ENCODE results near the gene CCDC88B. TPM values are rescaled to one million over a fixed set of nuclear protein-coding genes. Genes with fewer than 3 reads are reported as not detected.
A peak's percentile ranks its signal among the peaks of the same experiment; 100 is the strongest.

The CCDC88B gene
- polyA plus RNA-seq, 3 donors from 2014 or later = 10.3 to 86.7 (median 16.4) TPM

DNA sequence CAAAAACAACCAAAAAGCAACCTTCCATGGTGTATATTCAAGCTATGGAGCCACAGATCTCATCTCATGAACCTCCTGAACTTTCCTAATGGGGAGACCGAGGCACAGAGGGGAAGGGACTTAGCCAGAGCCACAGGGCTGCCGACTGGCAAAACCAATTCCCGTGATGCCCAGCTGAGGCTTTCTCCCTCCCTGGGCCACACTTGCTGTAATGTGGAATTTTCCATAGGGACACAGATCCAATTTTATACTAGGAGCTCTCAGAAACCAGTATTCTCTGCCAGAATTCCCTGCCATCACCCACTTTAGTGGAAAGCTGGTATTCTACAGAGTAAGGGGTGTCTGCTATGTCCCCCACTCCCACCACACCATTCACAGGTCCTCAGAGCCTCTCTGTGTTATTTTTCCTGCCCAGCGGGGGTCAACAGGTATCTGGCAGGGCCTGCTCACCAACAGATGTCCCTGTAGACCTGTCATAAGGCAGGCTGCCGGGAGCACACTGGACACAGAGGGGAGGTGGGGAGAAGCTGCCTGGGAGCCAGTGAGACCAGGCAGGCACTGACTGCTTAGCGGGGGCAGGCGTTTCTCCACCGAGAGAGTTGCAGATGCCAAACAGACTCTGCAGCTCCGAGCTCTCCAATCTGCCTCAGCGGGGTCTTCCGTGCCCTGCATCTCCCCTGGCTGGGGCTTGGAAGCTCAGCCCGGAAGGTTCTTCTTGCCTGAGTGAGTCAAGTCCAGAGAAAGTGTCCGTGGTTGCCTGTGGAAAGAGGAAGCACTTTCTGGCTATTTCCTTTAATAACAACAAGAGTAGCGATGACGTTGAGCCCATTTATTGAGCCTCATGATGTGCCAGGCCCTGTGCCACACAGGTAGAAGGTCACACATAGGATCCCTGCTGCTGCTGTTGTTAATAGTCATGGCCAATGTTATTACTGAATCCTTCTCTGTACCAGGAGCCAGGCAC, 45.3 kb downstream of the CCDC88B start:
- DNase-seq = no peak
- no peak overlapping the region for H3K4me3 Mint-ChIP-seq
- H3K9me3 Mint-ChIP-seq = peaks cover 0 to 2% (median 0%) of the 10 kb centered on the region in 6 donors
- peak overlapping the region in 2 of 6 donors; percentile 19 to 56 for H3K27ac Mint-ChIP-seq
- H3K36me3 Mint-ChIP-seq = peaks cover 0 to 7% (median 0%) of the 10 kb centered on the region in 3 donors
- peaks cover 0 to 9% (median 1%) of the 10 kb centered on the region in 3 donors for H3K27me3 Mint-ChIP-seq (ENCODE audit: low read depth in 3 of 3)
- H3K4me1 Mint-ChIP-seq = peaks cover 23 to 24% of the 10 kb centered on the region in 2 donors

DNA sequence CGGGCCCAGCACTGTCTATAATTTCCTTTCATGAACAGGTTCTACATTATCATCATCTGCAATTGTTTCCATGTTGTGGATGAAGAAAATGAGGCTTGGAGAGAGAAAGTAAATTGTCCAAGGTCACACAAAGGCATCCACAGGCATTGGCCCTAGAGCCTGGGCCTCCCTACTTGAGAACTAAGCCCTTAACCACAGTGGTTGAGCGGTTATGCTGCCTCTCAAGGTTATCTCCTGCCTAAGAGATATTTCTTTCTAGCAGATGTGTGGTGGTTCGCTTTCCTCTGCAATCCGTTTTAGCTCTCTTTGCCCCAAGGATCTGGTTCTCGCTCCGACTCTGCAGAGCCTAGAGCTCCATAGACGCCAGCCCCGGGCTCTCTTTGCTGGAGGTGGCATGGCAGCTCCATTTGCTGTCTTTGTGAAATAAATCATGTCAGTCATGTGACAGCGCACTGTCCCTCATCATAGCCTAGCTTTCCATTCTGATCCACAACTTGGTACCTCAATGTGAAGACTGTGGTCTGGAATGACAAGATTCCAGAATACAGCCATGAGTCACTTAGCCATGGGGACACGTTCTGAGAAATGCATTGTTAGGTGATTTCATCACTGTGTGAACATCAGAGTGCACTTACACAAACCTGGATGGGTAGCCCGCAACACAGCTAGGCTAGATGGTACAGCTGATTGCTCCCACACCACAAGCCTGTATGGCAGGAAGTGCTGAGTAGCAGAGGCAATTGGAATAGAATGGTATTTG, 46.1 kb downstream of the CCDC88B start:
- Mint-ChIP-seq H3K4me3 (no peak overlapping the region), H3K27me3 (ENCODE audit: low read depth in 3 of 3) (peaks cover 2 to 9% (median 4%) of the 10 kb centered on the region in 3 donors), H3K27ac (peak overlapping the region in 3 of 6 donors; percentile 3 to 51 (median 19)), H3K4me1 (peaks cover 31 to 33% of the 10 kb centered on the region in 2 donors), H3K9me3 (peaks cover 0 to 2% (median 0%) of the 10 kb centered on the region in 6 donors), H3K36me3 (peaks cover 0 to 7% (median 0%) of the 10 kb centered on the region in 3 donors)
- no peak for DNase-seq

DNA sequence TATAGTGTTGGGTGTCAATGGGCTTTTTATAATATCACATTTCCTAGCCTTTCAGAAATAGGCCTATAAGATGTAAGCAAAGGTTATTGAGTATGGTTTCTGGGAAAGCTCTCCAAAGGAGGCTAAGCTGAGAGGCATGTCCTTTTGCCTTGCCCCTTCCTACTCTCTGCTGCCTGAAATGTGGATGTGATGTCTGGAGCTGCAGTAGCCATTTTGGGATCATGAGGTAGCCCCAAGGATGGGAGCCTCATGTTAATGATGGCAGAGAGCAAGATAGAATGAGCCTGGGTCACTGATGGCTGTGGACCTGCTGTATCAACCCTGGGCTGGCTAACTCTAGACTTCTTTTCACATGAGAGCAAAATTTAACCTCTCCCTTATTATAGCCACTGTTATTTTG, 47.9 kb downstream of the CCDC88B start:
- Mint-ChIP-seq H3K27me3 (ENCODE audit: low read depth in 3 of 3) (peaks cover 2 to 7% (median 6%) of the 10 kb centered on the region in 3 donors), H3K36me3 (peaks cover 0 to 7% (median 0%) of the 10 kb centered on the region in 3 donors), H3K4me3 (no peak overlapping the region), H3K27ac (no peak overlapping the region), H3K4me1 (peaks cover 41 to 42% of the 10 kb centered on the region in 2 donors), H3K9me3 (peaks cover 0 to 2% (median 0%) of the 10 kb centered on the region in 6 donors)
- DNase-seq = no peak

DNA sequence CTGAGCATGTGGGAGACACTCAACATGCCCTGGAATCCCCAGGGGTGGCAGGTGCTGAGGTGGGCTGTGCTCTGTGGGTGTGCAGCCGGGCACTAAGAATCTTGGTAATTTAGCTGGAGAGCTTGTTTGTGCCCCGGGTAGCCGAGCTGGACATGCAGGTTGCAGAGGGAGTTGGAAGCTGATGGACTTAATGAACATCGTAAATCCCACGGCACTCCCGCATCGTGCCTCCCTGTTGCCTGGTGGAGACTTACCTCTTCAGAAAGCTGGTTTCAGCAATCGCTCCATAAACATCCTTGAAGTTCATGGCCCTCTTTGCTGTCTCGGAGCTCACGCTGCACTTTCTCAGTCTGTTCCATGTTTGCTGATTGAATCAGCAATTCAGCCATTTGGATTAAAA, 48.9 kb downstream of the CCDC88B start:
- H3K27ac Mint-ChIP-seq = no peak overlapping the region
- H3K4me3 Mint-ChIP-seq = no peak overlapping the region

DNA sequence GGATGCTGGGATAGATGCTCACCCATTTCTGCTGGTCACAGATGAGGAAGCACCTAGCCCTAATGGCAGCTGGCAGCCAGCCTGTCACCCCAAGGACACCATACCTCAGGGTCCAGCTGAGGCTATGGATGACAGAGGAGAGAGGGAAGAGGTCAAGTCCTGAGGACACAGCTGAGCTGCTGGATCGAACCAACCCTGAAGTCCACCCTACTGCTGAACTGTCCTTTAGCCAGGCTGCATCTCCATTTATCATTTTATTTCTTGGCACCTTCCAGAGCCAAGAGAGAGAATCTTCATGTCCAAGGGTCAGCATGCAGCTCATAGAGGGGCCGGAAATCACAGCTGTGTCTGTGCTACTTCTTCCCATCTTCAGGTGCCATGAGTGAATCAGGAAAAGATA, 49.8 kb downstream of the CCDC88B start:
- DNase-seq = no peak
- H3K27me3 Mint-ChIP-seq (ENCODE audit: low read depth in 3 of 3) = peaks cover 2 to 6% (median 3%) of the 10 kb centered on the region in 3 donors
- H3K27ac Mint-ChIP-seq = peak overlapping the region in 1 of 6 donors; percentile 55
- peak overlapping the region in 1 of 5 donors; percentile 25 for H3K4me3 Mint-ChIP-seq
- H3K9me3 Mint-ChIP-seq = peaks cover 0 to 2% (median 0%) of the 10 kb centered on the region in 6 donors
- H3K4me1 Mint-ChIP-seq = peaks cover 41 to 42% of the 10 kb centered on the region in 2 donors
- H3K36me3 Mint-ChIP-seq = peaks cover 0 to 7% (median 0%) of the 10 kb centered on the region in 3 donors

More for the DNA sequence above, 48.9 kb downstream of the CCDC88B start:
- peaks cover 2 to 6% (median 3%) of the 10 kb centered on the region in 3 donors for H3K27me3 Mint-ChIP-seq (ENCODE audit: low read depth in 3 of 3)
- peaks cover 0 to 2% (median 0%) of the 10 kb centered on the region in 6 donors for H3K9me3 Mint-ChIP-seq
- H3K4me1 Mint-ChIP-seq = peaks cover 41 to 42% of the 10 kb centered on the region in 2 donors
- peaks cover 0 to 7% (median 0%) of the 10 kb centered on the region in 3 donors for H3K36me3 Mint-ChIP-seq
- no peak for DNase-seq

DNA sequence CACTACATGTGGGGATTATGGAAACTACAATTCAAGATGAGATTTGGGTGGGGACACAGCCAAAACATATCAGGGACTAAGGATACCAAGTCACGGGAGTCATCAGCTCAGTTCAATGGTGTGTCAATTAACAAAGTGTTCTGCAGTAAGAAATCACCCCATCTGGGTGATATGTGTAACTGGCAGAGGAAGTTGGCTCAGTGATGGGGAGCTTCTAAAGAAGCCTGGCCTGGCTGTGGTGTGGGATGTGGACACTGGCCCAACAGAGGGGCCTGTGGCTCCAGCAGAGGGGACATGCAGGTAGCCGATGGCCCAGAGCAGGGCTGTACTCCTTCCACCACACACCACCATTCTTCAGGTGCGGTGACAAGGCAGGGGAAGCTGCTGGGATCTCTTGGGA, 50.6 kb downstream of the CCDC88B start:
- Mint-ChIP-seq H3K4me3 (peak overlapping the region; percentile 40 to 75 (median 74)), H3K9me3 (peaks cover 0 to 2% (median 0%) of the 10 kb centered on the region in 6 donors), H3K4me1 (peaks cover 40 to 41% of the 10 kb centered on the region in 2 donors), H3K27ac (peak overlapping the region in 2 of 6 donors; percentile 43 to 76), H3K36me3 (peaks cover 0 to 7% (median 0%) of the 10 kb centered on the region in 3 donors), H3K27me3 (ENCODE audit: low read depth in 3 of 3) (peaks cover 3 to 9% (median 3%) of the 10 kb centered on the region in 3 donors)
- DNase-seq = no peak

DNA sequence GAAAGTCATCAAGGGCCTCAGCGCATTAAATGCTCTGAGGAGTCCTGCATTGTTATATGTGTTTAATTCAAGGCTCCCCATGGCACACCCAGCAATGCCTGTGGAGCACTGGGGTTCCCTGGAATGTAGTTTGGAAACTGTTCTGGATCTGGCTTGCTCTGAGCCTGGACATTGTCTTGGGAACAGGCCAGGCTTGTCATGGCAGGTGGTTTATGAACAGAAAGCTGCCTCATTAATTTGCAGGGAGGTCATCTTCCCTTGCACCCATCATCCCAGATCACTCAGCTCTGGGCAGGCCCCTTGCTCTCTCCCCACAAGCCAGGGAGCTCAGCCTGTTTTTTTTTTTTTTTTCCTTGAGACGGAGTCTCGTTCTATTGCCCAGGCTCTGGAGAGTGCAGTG, 51.8 kb downstream of the CCDC88B start:
- Mint-ChIP-seq H3K27me3 (ENCODE audit: low read depth in 3 of 3) (peaks cover 3 to 11% (median 4%) of the 10 kb centered on the region in 3 donors), H3K27ac (peak overlapping the region in 1 of 6 donors; percentile 16), H3K4me3 (peak overlapping the region in 4 of 5 donors; percentile 21 to 75 (median 56)), H3K36me3 (peaks cover 0 to 7% (median 0%) of the 10 kb centered on the region in 3 donors), H3K9me3 (peaks cover 0 to 2% (median 0%) of the 10 kb centered on the region in 6 donors), H3K4me1 (peaks cover 27 to 32% of the 10 kb centered on the region in 2 donors)
- no peak for DNase-seq

DNA sequence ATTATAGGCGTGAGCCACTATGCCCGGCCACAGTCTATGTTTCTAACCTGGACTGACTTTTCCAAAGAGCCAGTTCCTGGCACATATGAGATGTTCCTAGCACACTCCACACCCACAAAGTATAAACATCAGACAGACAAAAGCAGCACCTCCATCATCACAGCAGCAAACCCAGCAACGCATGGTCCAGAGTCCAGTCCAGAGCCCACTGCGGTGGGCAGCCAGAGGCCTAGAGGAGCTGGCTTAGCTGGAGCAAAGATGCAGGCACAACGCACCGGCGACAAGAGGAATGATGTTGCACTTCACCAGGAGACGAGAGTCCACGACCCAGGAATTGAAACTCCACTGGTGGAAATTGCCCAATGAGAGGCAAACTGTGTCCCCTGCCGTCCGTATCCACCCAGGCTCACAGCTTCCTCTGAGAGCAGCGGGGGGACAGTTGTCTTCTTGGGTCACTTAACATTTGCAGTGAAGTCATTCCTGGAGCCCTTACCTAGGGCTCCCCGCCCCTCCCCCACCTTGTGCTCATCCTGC, 55.6 kb downstream of the CCDC88B start:
- Mint-ChIP-seq H3K9me3 (no peaks in the 10 kb centered on the region), H3K4me1 (peaks cover 14 to 16% of the 10 kb centered on the region in 2 donors), H3K27me3 (ENCODE audit: low read depth in 3 of 3) (peaks cover 3 to 10% (median 4%) of the 10 kb centered on the region in 3 donors), H3K36me3 (no peaks in the 10 kb centered on the region), H3K27ac (no peak overlapping the region), H3K4me3 (no peak overlapping the region)
- DNase-seq = no peak

DNA sequence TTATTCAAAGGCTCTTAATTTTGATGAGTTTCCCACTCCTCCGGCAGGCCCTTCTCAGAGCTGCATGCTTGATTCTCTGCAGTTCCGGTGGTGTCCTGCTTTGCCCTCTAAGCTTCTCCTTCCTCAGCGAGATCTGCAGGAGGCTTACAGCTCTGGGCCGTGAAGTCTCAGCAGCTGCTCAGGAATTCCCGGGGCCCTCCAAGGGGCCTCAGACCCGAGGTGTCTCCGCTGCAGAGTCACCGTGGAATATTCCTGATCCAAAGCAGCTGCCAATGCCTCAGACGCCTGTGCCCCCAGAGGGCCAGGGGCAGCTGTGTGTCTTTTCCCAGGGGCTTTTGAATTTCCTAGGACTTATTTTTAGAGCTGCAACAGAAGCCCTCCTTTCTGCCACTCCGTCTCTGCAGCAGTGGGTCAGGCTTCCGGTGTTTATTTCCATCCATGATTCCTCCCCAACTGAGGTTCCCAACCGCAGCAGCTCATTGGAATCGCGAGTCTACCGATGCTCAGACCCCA, 56.1 kb downstream of the CCDC88B start:
- Mint-ChIP-seq H3K27me3 (ENCODE audit: low read depth in 3 of 3) (peaks cover 1 to 9% (median 8%) of the 10 kb centered on the region in 3 donors), H3K4me1 (peaks cover 8 to 11% of the 10 kb centered on the region in 2 donors), H3K36me3 (no peaks in the 10 kb centered on the region), H3K9me3 (no peaks in the 10 kb centered on the region), H3K27ac (no peak overlapping the region), H3K4me3 (no peak overlapping the region)
- no peak for DNase-seq

DNA sequence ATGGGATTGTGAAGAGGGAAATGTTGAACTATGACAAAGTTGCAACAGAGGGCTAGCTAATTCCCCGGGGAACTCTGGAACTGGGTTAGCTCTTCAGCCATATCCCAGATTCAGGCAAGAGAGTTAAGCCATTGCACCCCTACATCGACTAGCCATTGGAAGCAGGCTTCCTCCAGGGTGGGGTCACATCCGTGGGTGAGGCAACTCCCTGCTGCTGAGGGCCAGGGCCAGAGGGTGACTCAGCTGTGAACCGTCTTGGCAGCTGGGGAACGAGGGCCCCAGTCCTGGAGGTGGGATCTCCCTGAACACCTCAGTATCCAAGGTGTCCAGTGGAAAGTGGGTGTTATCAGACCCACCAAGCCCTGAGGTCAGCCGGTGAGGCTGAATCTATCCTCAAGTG, 60.1 kb downstream of the CCDC88B start:
- no peak overlapping the region for H3K27ac Mint-ChIP-seq
- DNase-seq = no peak
- no peaks in the 10 kb centered on the region for H3K36me3 Mint-ChIP-seq
- H3K4me1 Mint-ChIP-seq = peaks cover 0 to 1% of the 10 kb centered on the region in 2 donors
- H3K27me3 Mint-ChIP-seq (ENCODE audit: low read depth in 3 of 3) = peaks cover 0 to 5% (median 5%) of the 10 kb centered on the region in 3 donors
- no peak overlapping the region for H3K4me3 Mint-ChIP-seq
- H3K9me3 Mint-ChIP-seq = no peaks in the 10 kb centered on the region

DNA sequence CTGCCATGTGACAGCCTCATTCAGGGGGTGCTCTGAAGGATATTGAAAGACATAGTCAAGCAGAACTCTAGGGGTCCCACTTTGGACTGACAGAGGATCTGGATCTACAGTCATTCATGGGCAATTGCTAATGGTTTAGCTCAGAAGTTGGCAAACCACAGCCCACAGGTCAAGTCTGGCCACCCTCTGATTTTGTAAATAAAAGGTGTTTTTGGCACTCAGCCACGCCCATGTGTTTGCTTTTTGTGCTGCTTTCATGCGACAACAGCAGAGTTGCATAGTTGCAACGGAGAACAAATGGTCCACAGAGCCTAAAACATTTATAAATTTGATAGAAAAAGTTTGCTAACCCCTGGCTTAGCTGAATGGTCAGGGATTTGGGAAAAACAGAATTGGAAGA, 60.7 kb downstream of the CCDC88B start:
- no peak overlapping the region for H3K4me3 Mint-ChIP-seq
- no peaks in the 10 kb centered on the region for H3K9me3 Mint-ChIP-seq
- peaks cover 0 to 1% of the 10 kb centered on the region in 2 donors for H3K4me1 Mint-ChIP-seq

DNA sequence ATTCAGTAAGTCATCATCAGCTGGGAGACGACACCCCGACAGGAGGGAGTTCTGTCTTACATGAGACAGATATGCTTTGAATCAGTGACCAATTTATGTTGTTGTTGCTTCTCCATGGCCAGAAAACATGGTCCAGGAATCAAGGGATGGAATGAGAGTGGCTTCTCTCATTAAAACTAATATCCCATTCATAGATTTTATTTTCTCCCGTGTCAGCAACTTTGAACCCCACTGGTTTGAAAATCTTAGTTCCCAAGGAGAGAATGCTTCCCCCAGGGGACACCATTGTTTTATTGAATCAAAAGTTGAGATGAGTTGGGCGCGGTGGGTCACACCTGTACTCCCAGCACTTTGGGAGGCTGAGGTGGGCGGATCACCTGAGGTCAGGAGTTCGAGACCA, 61.8 kb downstream of the CCDC88B start:
- Mint-ChIP-seq H3K27ac (no peak overlapping the region), H3K4me1 (peaks cover 0 to 1% of the 10 kb centered on the region in 2 donors), H3K27me3 (ENCODE audit: low read depth in 3 of 3) (peaks cover 0 to 4% (median 1%) of the 10 kb centered on the region in 3 donors), H3K4me3 (no peak overlapping the region), H3K9me3 (no peaks in the 10 kb centered on the region), H3K36me3 (no peaks in the 10 kb centered on the region)
- DNase-seq = no peak

More for the DNA sequence above, 60.7 kb downstream of the CCDC88B start:
- H3K36me3 Mint-ChIP-seq = no peaks in the 10 kb centered on the region
- peaks cover 0 to 5% (median 4%) of the 10 kb centered on the region in 3 donors for H3K27me3 Mint-ChIP-seq (ENCODE audit: low read depth in 3 of 3)
- DNase-seq = no peak
- H3K27ac Mint-ChIP-seq = no peak overlapping the region

DNA sequence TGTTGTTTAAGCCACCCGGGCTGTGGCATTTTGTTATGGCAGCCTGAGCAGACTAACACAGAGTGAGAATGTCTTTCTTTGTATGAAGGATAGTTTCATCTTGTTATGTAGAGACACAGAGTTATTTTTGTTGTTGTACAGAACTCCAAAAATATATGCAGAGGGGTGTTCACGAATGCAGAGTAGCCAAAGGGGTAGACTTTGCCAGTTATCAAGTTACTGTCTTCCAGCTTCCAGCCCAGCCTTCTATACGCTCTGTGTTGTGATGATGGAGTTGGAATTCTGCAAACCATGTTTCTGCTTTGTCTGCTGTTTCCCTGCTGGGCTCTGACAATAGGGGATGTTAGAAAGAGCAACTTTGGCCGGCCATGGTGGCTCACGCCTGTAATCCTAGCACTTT, 63.1 kb downstream of the CCDC88B start:
- no peak for DNase-seq
- peaks cover 0 to 1% of the 10 kb centered on the region in 2 donors for H3K4me1 Mint-ChIP-seq
- no peaks in the 10 kb centered on the region for H3K9me3 Mint-ChIP-seq
- H3K27ac Mint-ChIP-seq = no peak overlapping the region
- H3K4me3 Mint-ChIP-seq = no peak overlapping the region
- H3K36me3 Mint-ChIP-seq = no peaks in the 10 kb centered on the region
- H3K27me3 Mint-ChIP-seq (ENCODE audit: low read depth in 3 of 3) = peaks cover 0 to 4% (median 1%) of the 10 kb centered on the region in 3 donors

All from immature natural killer cell (primary cell).